ENCODE data around the gene TACC2.

DNA sequence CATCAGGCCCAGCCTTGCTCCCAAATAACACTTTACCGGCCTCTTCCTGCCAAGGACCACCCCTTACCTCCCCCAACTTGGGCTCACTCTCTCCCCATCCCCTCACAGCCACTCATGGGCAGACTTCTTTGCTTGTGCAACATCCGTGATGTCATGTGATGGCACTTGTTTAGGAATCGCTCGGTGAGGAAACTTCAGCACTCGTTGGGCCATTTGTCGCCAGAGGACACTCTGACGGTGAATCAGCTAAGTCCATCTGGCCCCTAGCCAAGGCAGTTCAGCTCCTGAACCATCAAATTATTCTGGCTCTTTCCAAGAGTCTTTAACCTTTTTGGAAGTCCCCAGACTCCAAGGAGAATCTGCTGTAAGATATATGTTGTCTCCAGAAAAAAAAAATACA, 301.4 kb downstream of the TACC2 start:
- no peak for TF ChIP-seq CTCF (IDR thresholded peaks at IDR 0.05; ENCODE audit: insufficient read depth, low read length, poor library complexity, severe bottlenecking)
- TF ChIP-seq EZH2phosphoT487 (conservative IDR thresholded peaks at IDR 0.05; ENCODE audit: low read length) = no peak
